CD4-positive, alpha-beta T cell treated with Interleukin-15 for 4 hours (primary cell): ENCODE data around the gene ZNF860.
"Not testable (repeated sequence)": the region's sequence is repeated elsewhere in the genome, so short reads cannot be mapped to it uniquely, and the experiment has no call there.

Experiments
- DNase-seq: peaks from one replicate; pipeline ENCODE4 v3.0.0-alpha.2; 2020; ENCODE audit warnings: low spot score

The ZNF860 gene

DNA sequence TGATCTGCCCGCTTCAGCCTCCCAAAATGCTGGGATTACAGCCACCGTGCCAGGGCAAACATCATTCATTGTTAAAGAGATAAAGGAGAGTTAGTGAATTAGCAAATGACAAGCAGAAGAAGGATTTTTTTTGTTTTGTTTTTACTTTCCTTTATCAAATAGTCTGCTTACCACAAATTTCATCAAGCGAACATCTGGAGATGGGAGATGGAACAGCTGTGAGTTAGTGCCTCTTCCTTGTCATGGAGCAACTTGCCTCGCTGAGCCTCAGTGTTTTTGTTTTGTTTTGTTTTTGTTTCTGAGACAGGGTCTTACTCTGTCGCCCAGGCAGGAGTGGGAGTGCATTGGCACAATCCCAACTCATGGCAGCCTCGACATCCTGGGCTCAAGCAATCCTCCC lies 15.9 kb downstream of the ZNF860 start:
- DNase-seq, result no peak

GRCh38 chr3:31999907-32000439 lies 18.4 kb downstream of the ZNF860 start:
- DNase-seq, result no peak

GRCh38 chr3:32000877-32001276 lies 19.3 kb downstream of the ZNF860 start:
- no peak for DNase-seq

GRCh38 chr3:32002561-32003368 lies 21.2 kb downstream of the ZNF860 start:
- no peak for DNase-seq

GRCh38 chr3:32003380-32003779 lies 21.8 kb downstream of the ZNF860 start:
- DNase-seq, result no peak

DNA sequence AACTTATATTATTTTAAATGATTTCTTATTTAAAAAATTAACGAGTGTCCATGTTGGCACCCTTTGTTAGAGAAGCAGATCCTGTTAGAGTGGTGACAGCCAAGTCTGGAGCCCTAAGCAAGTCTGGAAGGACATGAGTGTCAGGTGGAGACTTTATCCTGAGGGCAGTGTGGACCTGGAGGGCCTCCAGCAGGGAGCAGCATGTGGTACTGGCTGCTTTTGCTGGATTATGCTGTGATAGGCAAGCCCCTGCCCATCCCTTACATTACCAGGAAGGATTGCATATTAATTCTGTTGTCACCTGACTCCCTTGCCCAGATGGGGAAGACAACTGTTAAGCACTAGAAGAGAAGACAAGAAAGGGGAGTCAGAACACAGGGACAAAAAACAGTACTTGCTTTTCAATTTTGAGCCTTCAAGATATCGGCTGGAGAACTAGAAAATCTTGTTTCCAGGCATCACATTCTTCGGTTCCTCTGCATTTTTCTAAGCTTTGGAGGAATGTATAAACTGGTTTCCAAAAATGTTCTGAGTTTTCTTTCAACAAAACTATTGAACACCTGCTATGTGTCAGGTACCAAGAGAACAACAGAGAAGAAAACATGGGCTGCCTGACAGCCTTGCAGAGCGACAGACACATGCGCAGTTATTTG lies 22.7 kb downstream of the ZNF860 start:
- DNase-seq, result no peak

DNA sequence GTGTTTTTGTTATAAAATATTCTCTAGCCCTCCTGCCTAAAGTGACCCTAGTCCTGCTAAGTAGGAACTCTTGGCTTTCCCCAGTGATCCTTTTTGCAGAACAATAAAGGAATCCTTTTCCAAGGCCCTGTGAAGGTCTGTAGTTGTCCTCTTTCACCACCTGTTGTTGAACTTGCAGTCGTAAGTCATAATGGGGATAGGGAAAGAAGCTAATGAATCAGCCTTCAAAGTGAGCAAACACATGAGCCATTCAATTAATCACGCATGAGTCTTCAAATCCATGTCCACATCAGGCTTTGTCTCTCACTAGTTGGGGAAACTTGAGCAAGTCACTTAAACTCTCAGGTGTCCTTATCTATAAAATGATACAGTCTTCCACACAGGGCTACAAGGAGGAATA lies 27.6 kb downstream of the ZNF860 start:
- DNase-seq, result no peak

GRCh38 chr3:32009957-32010356 lies 28.4 kb downstream of the ZNF860 start:
- no peak for DNase-seq

- not testable (repeated sequence) for DNase-seq
These were observed 29.1 kb downstream of the ZNF860 start for GRCh38 chr3:32010699-32011098.

DNA sequence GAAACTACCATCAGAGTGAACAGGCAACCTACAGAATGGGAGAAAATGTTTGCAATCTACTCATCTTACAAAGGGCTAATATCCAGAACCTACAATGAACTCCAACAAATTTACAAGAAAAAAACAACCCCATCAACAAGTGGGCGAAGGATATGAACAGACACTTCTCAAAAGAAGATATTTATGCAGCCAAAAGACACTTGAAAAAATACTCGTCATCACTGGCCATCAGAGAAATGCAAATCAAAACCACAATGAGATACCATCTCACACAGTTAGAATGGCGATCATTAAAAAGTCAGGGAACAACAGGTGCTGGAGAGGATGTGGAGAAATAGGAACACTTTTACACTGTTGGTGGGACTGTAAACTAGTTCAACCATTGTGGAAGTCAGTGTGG lies 34.1 kb downstream of the ZNF860 start:
- not testable (repeated sequence) for DNase-seq

GRCh38 chr3:32017286-32017685 lies 35.7 kb downstream of the ZNF860 start:
- no peak for DNase-seq

DNA sequence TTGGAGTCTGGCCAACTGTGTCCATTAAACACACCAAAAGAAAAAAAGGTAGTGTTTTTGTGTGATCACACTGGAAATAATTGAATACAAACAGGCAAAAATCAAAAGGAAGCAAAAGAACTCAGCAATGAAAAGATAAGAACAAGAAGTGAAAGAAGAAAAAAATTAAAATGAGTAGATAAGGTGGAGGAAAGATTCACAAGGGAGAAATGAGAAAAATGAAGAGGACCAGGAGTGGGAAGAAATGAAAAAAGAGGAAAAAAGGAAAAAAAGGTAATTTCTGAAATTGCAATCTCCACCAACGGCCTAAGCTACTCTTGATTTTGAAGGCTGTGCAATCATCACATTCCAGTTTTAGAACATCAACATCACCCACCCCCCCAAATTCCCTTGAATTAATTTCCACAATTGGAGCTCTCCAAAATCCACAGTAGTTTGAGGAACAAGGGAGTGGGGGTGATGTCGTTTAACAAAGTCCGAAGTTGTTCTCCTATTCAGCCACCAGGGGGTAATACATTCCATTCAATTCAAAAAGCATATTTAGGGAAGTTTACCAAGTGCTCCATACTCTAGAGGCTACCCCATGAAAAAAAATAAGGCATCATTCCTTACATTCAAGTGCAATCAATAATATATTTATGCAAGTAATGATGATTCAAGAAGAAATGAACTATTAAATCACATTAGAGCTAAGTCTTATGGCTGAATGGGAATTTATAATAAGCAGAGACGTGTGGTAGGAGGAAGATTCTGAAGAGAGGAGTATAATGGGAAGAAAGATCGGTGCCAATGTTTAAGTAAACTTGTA lies 37.4 kb downstream of the ZNF860 start:
- peak; percentile 26 for DNase-seq

DNA sequence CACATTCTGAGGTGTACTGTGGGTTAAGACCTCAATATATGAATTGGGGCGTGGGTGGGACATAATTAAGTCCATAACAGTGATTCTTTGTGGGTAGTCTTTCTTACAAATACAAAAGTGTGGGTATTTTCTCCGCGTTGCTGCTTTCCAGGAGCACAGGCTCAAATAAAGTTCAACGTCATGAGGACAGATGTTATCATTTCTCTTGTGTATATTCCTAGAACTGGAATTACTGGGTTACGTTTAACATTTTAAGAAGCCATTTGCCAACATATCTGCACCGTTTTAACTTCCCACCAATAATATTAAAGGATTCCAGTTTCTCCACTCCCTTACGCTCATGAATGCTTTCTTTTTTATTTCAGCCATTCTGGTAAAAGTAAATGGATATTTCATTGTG lies 39.6 kb downstream of the ZNF860 start:
- DNase-seq, result no peak

DNA sequence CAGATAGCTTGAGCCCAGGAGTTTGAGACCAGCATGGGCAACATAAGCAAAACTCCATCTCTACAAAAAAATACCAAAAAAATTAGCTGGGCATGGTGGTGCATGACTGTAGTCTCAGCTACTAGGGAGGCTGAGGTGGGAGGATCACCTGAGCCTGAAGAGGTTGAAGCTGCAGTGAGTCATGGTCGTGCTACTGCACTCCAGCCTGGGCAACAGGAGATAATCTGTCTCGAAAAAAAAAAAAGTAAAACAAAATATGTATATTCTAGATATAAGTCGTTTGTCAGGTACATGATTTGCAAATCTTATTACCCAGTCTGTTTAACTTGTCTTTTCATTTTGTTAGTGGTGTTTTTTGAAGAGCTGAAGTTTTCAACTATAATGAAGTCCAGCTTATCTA lies 40.2 kb downstream of the ZNF860 start:
- no peak for DNase-seq

DNA sequence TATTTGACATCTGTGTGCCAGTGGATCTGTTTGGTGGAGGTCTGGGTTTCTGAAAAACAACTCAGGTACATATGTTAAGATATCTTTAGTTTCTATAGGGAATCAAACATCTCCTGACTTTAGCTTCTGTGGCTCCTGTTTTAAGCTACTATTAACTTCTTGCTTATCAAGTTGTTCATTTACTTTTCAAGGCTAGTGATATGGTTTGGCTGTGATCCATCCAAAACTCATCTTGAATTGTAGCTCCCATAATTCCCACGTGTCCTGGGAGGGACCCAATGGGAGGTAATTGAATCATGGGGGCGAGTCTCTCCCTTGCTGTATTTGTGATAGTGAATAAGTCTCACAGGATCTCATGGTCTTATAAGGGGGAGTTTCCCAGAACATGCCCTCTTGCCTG lies 41.4 kb downstream of the ZNF860 start:
- DNase-seq, result no peak

DNA sequence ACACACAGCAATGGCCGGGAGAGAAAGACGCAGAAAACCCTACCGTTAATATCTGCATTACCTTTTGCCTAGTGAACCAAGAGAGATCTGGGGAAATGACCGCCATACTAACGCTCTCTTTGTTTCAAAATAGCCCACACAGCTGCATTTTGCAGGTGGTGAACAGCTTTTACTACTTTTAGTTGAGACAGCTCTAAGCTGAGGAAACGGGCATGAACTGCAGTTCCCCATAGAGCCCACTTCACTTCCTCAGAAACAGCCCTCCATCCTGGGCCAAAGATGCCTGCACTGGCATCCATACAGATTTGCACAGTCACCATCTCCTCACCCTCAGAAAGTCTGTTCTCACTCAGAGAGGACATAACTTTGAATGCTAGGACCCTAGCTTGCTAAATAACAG lies 45.0 kb downstream of the ZNF860 start:
- no peak for DNase-seq

GRCh38 chr3:32037932-32038267 lies 56.4 kb downstream of the ZNF860 start:
- DNase-seq, result no peak

DNA sequence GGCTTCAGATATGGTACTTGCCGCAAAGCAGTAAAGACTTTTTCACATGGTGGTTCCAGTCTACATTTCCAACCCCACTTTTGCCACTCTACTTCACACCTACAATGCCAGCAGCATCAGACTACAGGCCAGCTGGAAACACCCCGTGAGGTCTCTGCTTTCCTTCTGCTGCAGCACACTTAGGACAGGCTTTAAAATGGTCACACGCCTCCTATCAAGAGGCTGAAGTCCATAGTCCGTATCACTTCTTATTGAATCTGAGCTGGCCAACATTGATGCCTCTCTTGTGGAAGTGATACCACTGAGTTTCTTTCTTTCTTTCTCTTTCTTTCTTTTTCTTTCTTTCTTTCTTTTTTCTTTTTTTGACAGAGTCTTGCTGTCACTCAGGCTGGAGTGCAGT lies 59.8 kb downstream of the ZNF860 start:
- DNase-seq, result no peak
